ENCODE results near the gene TENM3. TPM values are rescaled to one million over a fixed set of nuclear protein-coding genes. Genes with fewer than 3 reads are reported as not detected.

The TENM3 gene
- total and polyA plus RNA-seq, 10 of the 15 experiments (the other 5 are each of a cell fraction or from before 2014, with no cell fraction given): 0.01 to 1.7 (median 0.08) TPM; not detected in 2

DNA sequence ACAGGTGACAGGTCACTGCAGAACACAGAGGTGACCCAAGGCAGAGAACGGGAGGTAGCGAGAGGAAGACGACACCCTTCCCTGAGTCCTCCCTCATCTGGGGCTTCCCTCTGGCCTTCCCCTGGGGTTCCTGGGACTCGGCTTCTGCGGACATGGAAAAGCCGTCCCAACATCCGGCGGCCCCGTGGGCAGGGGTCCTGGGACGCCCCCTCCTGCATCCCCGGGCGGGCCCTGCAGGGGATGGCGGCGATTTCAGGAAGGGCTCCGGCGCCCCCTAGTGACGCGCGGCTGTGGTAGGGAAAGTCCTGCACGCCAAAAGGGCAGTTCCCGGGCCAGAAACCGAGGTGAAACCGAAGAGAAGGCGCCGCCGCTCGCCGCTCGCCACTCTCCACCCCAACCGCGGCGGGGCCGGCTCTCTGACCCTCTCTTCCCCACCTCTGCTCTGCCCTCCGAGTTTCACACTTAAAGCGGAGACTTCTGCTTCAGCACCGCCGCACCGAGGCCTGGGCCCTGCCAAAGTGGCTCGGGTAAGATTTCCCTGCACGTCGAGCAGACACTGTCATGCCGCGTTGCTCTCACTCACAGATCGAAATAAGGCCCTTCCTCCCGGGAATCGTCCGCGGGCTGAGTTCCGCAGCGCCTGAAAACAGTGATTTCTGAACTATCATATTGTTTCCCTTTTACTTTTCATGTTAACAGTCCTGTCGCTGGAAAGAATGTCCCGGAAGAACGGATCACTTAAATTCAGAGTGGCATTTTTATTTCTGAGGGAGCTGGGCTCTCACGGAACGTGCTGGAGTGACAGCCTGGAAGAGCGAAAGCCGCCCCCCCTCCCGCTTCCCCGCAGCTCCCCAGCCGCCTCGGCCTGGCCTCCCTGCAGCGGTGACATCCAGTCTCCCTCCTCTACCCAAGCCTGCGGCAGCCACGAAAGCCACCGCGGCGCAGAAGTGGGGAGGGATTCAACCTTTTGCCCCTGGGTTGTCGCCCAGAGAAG, 563.4 kb downstream of the TENM3 start (continued):
- TF ChIP-seq, protein P1, sequence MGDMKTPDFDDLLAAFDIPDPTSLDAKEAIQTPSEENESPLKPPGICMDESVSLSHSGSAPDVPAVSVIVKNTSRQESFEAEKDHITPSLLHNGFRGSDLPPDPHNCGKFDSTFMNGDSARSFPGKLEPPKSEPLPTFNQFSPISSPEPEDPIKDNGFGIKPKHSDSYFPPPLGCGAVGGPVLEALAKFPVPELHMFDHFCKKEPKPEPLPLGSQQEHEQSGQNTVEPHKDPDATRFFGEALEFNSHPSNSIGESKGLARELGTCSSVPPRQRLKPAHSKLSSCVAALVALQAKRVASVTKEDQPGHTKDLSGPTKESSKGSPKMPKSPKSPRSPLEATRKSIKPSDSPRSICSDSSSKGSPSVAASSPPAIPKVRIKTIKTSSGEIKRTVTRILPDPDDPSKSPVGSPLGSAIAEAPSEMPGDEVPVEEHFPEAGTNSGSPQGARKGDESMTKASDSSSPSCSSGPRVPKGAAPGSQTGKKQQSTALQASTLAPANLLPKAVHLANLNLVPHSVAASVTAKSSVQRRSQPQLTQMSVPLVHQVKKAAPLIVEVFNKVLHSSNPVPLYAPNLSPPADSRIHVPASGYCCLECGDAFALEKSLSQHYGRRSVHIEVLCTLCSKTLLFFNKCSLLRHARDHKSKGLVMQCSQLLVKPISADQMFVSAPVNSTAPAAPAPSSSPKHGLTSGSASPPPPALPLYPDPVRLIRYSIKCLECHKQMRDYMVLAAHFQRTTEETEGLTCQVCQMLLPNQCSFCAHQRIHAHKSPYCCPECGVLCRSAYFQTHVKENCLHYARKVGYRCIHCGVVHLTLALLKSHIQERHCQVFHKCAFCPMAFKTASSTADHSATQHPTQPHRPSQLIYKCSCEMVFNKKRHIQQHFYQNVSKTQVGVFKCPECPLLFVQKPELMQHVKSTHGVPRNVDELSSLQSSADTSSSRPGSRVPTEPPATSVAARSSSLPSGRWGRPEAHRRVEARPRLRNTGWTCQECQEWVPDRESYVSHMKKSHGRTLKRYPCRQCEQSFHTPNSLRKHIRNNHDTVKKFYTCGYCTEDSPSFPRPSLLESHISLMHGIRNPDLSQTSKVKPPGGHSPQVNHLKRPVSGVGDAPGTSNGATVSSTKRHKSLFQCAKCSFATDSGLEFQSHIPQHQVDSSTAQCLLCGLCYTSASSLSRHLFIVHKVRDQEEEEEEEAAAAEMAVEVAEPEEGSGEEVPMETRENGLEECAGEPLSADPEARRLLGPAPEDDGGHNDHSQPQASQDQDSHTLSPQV (IDR thresholded peaks at IDR 0.05): no peak
- TF ChIP-seq TBL1XR1 (IDR thresholded peaks at IDR 0.05; ENCODE audit: low read depth, low read length): no peak
- no peak for TF ChIP-seq SMAD5 (IDR thresholded peaks at IDR 0.05; ENCODE audit: low read depth)
- no peak for TF ChIP-seq POLR2AphosphoS2 (IDR thresholded peaks at IDR 0.05; ENCODE audit: low read depth, low read length)
- TF ChIP-seq MEF2B (IDR thresholded peaks at IDR 0.05; ENCODE audit: partially characterized antibody, poor library complexity, severe bottlenecking): no peak
- no peak for TF ChIP-seq SREBF1 (IDR thresholded peaks at IDR 0.05; ENCODE audit: low read length)
- TF ChIP-seq BHLHE40 (IDR thresholded peaks at IDR 0.05; ENCODE audit: borderline replicate concordance in 1 of 2, low read depth in 2 of 2, low read length in 1 of 2): no peak
- TF ChIP-seq IKZF2 (IDR thresholded peaks at IDR 0.05): peak in 1 of 2 experiments; percentile 21; a peak in 1 of 4 replicates
- TF ChIP-seq PML (IDR thresholded peaks at IDR 0.05; ENCODE audit: low read length): no peak
- TF ChIP-seq EP300 (IDR thresholded peaks at IDR 0.05; ENCODE audit: borderline replicate concordance in 1 of 2, control insufficient read depth in 1 of 2, low read depth in 2 of 2, low read length in 2 of 2): no peak
- TF ChIP-seq SMC3 (IDR thresholded peaks at IDR 0.05; ENCODE audit: borderline replicate concordance, low read length): peak; percentile 46; the same call in 1 of the 2 replicates
- no peak for TF ChIP-seq ZNF384 (IDR thresholded peaks at IDR 0.05; ENCODE audit: borderline replicate concordance, low read depth, low read length)
- TF ChIP-seq, protein P2, sequence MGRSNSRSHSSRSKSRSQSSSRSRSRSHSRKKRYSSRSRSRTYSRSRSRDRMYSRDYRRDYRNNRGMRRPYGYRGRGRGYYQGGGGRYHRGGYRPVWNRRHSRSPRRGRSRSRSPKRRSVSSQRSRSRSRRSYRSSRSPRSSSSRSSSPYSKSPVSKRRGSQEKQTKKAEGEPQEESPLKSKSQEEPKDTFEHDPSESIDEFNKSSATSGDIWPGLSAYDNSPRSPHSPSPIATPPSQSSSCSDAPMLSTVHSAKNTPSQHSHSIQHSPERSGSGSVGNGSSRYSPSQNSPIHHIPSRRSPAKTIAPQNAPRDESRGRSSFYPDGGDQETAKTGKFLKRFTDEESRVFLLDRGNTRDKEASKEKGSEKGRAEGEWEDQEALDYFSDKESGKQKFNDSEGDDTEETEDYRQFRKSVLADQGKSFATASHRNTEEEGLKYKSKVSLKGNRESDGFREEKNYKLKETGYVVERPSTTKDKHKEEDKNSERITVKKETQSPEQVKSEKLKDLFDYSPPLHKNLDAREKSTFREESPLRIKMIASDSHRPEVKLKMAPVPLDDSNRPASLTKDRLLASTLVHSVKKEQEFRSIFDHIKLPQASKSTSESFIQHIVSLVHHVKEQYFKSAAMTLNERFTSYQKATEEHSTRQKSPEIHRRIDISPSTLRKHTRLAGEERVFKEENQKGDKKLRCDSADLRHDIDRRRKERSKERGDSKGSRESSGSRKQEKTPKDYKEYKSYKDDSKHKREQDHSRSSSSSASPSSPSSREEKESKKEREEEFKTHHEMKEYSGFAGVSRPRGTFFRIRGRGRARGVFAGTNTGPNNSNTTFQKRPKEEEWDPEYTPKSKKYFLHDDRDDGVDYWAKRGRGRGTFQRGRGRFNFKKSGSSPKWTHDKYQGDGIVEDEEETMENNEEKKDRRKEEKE (IDR thresholded peaks at IDR 0.05): no peak
- TF ChIP-seq RUNX3 (IDR thresholded peaks at IDR 0.05; ENCODE audit: low read length): peak; percentile 64
- TF ChIP-seq, protein P3, sequence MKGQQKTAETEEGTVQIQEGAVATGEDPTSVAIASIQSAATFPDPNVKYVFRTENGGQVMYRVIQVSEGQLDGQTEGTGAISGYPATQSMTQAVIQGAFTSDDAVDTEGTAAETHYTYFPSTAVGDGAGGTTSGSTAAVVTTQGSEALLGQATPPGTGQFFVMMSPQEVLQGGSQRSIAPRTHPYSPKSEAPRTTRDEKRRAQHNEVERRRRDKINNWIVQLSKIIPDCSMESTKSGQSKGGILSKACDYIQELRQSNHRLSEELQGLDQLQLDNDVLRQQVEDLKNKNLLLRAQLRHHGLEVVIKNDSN (IDR thresholded peaks at IDR 0.05; ENCODE audit: borderline replicate concordance, extremely low read length, insufficient read depth, low read depth, low read length): no peak
- TF ChIP-seq KAT2A (conservative IDR thresholded peaks at IDR 0.05; ENCODE audit: control insufficient read depth, low read depth, low read length): no peak

Data from GM12878 (cell line).